GM13977 (cell line): Measurements from ENCODE around the gene CD79A.

ENCODE experiments used
- DNase-seq: peaks from one replicate; pipeline ENCODE4 v3.0.0; 2012; ENCODE audit warnings: low spot score
- in situ Hi-C: fragments of 300-500 bp; cut with MboI; formaldehyde crosslinking; loops from one replicate; pipeline ENCODE4 v1.12.0; 2022; ENCODE audit warnings: low sequenced_read_pairs, low pct_unique_long_range_greater_than_20kb, mixed read lengths, inconsistent platforms; ENCODE audit not compliant: unreplicated experiment
- TF ChIP-seq, protein P1 (sequence below): IDR thresholded peaks from 2 replicates; pipeline ENCODE4 v1.5.1; 2012; ENCODE audit warnings: mild to moderate bottlenecking, control low read depth; ENCODE audit not compliant: insufficient read depth; ENCODE audit errors: extremely low read depth, missing control alignments

The CD79A gene

DNA sequence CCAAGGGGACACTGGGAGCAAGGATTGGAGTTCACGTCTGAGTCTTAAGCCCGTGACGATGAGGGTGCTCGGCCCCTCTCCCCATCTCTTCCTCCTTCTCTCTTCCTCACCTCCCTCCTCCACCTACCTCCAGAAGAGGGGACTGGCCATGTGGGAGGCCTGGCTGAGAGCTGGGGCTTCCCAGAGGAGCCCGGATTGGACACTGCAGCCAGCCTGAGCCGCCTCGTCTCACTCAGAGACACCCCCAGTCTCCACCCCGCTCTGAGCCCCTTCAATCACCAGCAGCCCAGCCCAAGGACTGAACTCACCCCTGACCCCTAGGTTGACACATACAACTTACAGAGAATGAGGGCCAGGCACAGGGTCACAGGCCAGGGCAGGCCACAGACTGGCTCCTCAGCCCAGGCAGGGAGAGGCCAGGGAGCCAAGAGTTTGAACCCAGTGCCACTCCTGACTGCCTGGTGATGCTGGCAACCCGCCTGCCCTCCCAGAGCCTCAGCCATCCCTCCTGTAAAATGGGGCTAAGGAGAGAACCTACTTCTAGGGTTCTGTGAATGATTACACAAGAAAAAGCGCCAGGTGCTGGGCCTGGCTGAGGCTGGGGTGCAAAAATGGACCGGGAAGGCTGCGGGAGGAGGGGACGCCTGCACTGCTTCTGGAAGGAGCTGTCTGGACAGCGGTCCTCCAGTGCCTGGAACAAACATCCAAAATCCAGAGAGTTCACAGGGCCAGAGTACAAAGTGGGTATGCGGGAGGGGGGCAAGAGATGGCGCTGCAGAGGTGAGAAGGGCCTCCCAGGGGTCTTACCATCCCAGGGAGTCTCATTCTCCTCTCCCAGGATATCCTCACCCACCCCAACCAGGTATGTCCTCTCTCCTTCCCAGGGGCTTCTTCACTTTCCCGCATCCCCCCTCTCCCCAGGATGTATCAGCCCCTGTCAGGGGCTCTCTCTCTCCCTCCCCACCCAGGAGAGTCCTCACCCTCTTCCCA, 1.1 kb downstream of the CD79A start:
- TF ChIP-seq, protein P1, sequence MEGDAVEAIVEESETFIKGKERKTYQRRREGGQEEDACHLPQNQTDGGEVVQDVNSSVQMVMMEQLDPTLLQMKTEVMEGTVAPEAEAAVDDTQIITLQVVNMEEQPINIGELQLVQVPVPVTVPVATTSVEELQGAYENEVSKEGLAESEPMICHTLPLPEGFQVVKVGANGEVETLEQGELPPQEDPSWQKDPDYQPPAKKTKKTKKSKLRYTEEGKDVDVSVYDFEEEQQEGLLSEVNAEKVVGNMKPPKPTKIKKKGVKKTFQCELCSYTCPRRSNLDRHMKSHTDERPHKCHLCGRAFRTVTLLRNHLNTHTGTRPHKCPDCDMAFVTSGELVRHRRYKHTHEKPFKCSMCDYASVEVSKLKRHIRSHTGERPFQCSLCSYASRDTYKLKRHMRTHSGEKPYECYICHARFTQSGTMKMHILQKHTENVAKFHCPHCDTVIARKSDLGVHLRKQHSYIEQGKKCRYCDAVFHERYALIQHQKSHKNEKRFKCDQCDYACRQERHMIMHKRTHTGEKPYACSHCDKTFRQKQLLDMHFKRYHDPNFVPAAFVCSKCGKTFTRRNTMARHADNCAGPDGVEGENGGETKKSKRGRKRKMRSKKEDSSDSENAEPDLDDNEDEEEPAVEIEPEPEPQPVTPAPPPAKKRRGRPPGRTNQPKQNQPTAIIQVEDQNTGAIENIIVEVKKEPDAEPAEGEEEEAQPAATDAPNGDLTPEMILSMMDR: no peak
- DNase-seq: peak; percentile 66
- in situ Hi-C loops: no loop called here

- in situ Hi-C loops: no loop called here
- TF ChIP-seq, protein P1: no peak
- no peak for DNase-seq
Measured at GRCh38 chr19:41879080-41879479, 2.0 kb downstream of the CD79A start.

- no peak for DNase-seq
- TF ChIP-seq, protein P1: no peak
- in situ Hi-C loops: no loop called here
Measured at GRCh38 chr19:41879670-41880328, 2.7 kb downstream of the CD79A start.

- in situ Hi-C loops: no loop called here
- no peak for DNase-seq
- TF ChIP-seq, protein P1: no peak
Measured at GRCh38 chr19:41880329-41880708, 3.2 kb downstream of the CD79A start.

DNA sequence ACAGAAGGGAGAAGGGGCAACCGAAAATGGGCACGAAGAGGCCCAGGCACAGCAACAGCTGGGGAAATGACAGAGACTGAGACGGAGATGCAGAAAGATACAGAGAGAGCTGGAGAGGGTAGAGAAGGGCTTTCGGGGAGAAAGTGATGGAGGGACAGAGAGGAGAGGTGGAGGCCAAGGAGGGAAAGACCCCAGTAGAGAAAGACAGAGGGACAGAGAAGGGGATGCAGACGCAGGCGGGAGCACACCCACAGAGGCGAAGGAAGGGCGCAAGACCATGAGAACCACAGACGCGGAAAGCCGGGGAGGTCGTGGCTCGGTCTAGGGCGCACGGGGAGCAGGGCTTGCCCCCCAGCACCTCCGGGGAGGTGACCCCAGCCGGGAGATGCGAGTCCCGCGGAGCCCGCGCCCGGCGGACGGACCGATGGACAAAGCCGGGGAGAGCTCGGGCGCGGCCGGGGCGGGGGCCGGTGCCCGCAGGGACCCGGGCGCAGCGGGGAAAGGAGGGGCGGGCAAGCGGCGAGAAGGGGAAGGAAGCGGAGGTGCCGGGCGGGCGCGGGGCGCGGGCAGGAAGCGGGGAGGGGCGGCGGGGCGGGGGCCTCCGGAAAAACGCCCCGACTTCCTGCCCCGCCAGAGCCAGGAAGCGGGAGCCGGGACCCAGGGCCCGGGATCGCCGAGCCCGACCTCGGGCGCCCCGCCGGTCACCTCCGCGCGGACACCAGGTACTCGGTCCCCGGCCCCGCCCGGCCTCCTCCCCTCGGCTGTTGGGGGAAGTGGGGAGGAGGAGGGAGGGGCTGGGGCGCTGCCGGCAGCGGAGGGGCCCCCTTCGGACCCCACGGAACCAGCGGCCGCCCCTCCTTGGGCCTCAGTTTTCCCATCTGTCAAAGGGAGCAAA, 5.7 kb downstream of the CD79A start, which contains the start of gene ARHGEF1:
Gene ARHGEF1 (plus strand): TSS at position 617 of the 895 bp plus-strand sequence. CDS start 4,899 bp downstream, outside the sequence.
- in situ Hi-C loops: no loop called here
- DNase-seq: peak; percentile 76
- TF ChIP-seq, protein P1: no peak

- TF ChIP-seq, protein P1: no peak
- in situ Hi-C loops: no loop called here
- no peak for DNase-seq
Measured at GRCh38 chr19:41883463-41883820, 6.4 kb downstream of the CD79A start.
